ENCODE data around the gene TULP1.
"Not testable (repeated sequence)": the region's sequence is repeated elsewhere in the genome, so short reads cannot be mapped to it uniquely, and the experiment has no call there.

The TULP1 gene

DNA sequence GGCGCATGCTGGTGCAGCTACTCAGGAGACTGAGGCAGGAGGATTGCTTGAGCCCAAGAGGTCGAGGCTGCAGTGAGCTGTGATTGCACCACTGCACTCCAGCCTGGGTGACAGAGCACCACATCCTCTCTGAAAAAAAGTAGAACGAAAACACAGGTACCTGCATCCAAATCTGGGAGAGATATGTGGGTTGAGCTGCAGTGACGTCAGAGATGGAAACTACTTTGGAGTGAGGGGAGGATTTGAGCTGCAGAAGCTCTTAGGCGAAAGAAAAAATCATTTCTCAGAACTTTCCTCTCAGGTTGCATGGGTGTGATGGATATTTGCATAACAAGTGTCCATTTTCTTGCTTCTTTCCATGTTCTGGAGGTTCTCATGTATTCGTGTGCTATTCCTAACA lies 4.0 kb upstream of the TULP1 start:
- Histone ChIP-seq H3K36me3 (ENCODE audit: insufficient read depth, low read length) (no peaks in the 10 kb centered on the region), H3F3A (ENCODE audit: low read depth) (no peaks in the 10 kb centered on the region), H3K4me2 (ENCODE audit: low read depth, low read length, poor library complexity, severe bottlenecking) (no peak overlapping the region), H3K4me3 (ENCODE audit: low read length, poor library complexity, severe bottlenecking) (no peak overlapping the region), H2AFZ (ENCODE audit: low read length) (no peak overlapping the region), H3K9me2 (replicated peaks; ENCODE audit: low read depth, low read length) (no peaks in the 10 kb centered on the region), H3K9ac (ENCODE audit: low read depth, low read length, poor library complexity, severe bottlenecking) (no peak overlapping the region), H3K9me3 (ENCODE audit: insufficient read depth, low read depth, low read length) (no peaks in the 10 kb centered on the region), H3K27me3 (ENCODE audit: insufficient read depth, low read length, poor library complexity, severe bottlenecking) (no peaks in the 10 kb centered on the region), H4K20me1 (ENCODE audit: insufficient read depth, low read length, poor library complexity, severe bottlenecking) (no peaks in the 10 kb centered on the region), H3K4me1 (ENCODE audit: insufficient read depth, low read length, poor library complexity, severe bottlenecking) (no peaks in the 10 kb centered on the region), H3K79me2 (ENCODE audit: insufficient read depth, low read length) (no peaks in the 10 kb centered on the region)
- TF ChIP-seq, protein P1, sequence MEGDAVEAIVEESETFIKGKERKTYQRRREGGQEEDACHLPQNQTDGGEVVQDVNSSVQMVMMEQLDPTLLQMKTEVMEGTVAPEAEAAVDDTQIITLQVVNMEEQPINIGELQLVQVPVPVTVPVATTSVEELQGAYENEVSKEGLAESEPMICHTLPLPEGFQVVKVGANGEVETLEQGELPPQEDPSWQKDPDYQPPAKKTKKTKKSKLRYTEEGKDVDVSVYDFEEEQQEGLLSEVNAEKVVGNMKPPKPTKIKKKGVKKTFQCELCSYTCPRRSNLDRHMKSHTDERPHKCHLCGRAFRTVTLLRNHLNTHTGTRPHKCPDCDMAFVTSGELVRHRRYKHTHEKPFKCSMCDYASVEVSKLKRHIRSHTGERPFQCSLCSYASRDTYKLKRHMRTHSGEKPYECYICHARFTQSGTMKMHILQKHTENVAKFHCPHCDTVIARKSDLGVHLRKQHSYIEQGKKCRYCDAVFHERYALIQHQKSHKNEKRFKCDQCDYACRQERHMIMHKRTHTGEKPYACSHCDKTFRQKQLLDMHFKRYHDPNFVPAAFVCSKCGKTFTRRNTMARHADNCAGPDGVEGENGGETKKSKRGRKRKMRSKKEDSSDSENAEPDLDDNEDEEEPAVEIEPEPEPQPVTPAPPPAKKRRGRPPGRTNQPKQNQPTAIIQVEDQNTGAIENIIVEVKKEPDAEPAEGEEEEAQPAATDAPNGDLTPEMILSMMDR (conservative IDR thresholded peaks at IDR 0.05; ENCODE audit: low read length): no peak
- no peak for TF ChIP-seq EZH2phosphoT487 (IDR thresholded peaks at IDR 0.05; ENCODE audit: borderline replicate concordance)

DNA sequence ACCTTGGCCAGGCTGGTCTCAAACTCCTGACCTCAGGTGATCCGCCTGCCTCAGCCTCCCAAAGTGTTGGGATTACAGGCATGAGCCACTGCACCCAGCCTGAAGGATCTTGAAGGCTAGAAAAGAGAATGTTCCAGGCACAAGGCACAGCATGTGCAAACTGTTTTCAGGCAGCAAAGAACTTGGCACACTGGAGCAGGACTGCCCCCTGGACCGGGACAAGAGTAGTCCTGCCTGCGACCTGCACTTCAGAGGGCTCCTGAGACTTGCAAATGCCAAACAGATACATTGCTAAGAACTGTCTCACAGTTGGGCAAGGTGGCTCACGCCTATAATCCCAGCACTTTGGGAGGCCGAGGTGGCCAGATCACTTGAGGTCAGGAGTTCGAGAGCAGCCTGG lies 3.2 kb upstream of the TULP1 start:
- H3K79me2 ChIP-seq (ENCODE audit: insufficient read depth, low read length); H3K9ac ChIP-seq (ENCODE audit: low read depth, low read length, poor library complexity, severe bottlenecking); H2AFZ ChIP-seq (ENCODE audit: low read length); H3F3A ChIP-seq (ENCODE audit: low read depth); H3K4me3 ChIP-seq (ENCODE audit: low read length, poor library complexity, severe bottlenecking); H3K36me3 ChIP-seq (ENCODE audit: insufficient read depth, low read length); H3K4me2 ChIP-seq (ENCODE audit: low read depth, low read length, poor library complexity, severe bottlenecking); H3K4me1 ChIP-seq (ENCODE audit: insufficient read depth, low read length, poor library complexity, severe bottlenecking); H3K27me3 ChIP-seq (ENCODE audit: insufficient read depth, low read length, poor library complexity, severe bottlenecking); H3K9me3 ChIP-seq (ENCODE audit: insufficient read depth, low read depth, low read length); H3K9me2 ChIP-seq (replicated peaks; ENCODE audit: low read depth, low read length); H4K20me1 ChIP-seq (ENCODE audit: insufficient read depth, low read length, poor library complexity, severe bottlenecking): not testable (repeated sequence)

DNA sequence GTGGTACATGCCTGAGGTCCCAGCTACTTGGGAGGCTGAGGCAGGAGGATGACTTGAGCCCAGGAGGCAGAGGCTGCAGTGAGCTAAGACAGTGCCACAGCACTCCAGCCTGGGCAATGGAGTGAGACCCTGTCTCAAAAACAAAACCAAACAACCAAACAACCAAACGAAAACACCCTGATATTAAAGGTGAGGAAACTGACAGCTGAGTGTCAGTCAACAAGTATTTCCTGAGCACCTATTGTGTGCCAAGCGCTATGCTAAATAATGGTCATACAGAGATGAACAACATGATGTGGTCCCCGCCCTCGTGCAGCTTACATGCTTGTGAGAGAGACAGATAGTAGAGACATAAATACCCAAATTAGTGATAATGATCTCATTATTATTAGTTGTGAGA lies 1.9 kb upstream of the TULP1 start:
- no peaks in the 10 kb centered on the region for H3K4me1 ChIP-seq (ENCODE audit: insufficient read depth, low read length, poor library complexity, severe bottlenecking)
- TF ChIP-seq, protein P1 (conservative IDR thresholded peaks at IDR 0.05; ENCODE audit: low read length): no peak
- TF ChIP-seq EZH2phosphoT487 (IDR thresholded peaks at IDR 0.05; ENCODE audit: borderline replicate concordance): no peak
- no peak overlapping the region for H3K4me2 ChIP-seq (ENCODE audit: low read depth, low read length, poor library complexity, severe bottlenecking)
- no peaks in the 10 kb centered on the region for H3K27me3 ChIP-seq (ENCODE audit: insufficient read depth, low read length, poor library complexity, severe bottlenecking)
- H3K4me3 ChIP-seq (ENCODE audit: low read length, poor library complexity, severe bottlenecking): no peak overlapping the region
- H3K9me3 ChIP-seq (ENCODE audit: insufficient read depth, low read depth, low read length): no peaks in the 10 kb centered on the region
- no peaks in the 10 kb centered on the region for H3K79me2 ChIP-seq (ENCODE audit: insufficient read depth, low read length)
- H2AFZ ChIP-seq (ENCODE audit: low read length): no peak overlapping the region
- H3K36me3 ChIP-seq (ENCODE audit: insufficient read depth, low read length): no peaks in the 10 kb centered on the region
- H3K9me2 ChIP-seq (replicated peaks; ENCODE audit: low read depth, low read length): no peaks in the 10 kb centered on the region
- no peak overlapping the region for H3K9ac ChIP-seq (ENCODE audit: low read depth, low read length, poor library complexity, severe bottlenecking)
- no peaks in the 10 kb centered on the region for H4K20me1 ChIP-seq (ENCODE audit: insufficient read depth, low read length, poor library complexity, severe bottlenecking)
- no peaks in the 10 kb centered on the region for H3F3A ChIP-seq (ENCODE audit: low read depth)

GRCh38 chr6:35512006-35512405 lies 690 bp downstream of the TULP1 start:
- no peaks in the 10 kb centered on the region for H4K20me1 ChIP-seq (ENCODE audit: insufficient read depth, low read length, poor library complexity, severe bottlenecking)
- H3K27me3 ChIP-seq (ENCODE audit: insufficient read depth, low read length, poor library complexity, severe bottlenecking): no peaks in the 10 kb centered on the region
- no peaks in the 10 kb centered on the region for H3F3A ChIP-seq (ENCODE audit: low read depth)
- no peaks in the 10 kb centered on the region for H3K4me1 ChIP-seq (ENCODE audit: insufficient read depth, low read length, poor library complexity, severe bottlenecking)
- no peaks in the 10 kb centered on the region for H3K9me3 ChIP-seq (ENCODE audit: insufficient read depth, low read depth, low read length)
- H3K4me3 ChIP-seq (ENCODE audit: low read length, poor library complexity, severe bottlenecking): no peak overlapping the region
- H3K4me2 ChIP-seq (ENCODE audit: low read depth, low read length, poor library complexity, severe bottlenecking): no peak overlapping the region
- H3K36me3 ChIP-seq (ENCODE audit: insufficient read depth, low read length): no peaks in the 10 kb centered on the region
- no peak overlapping the region for H3K9ac ChIP-seq (ENCODE audit: low read depth, low read length, poor library complexity, severe bottlenecking)
- H2AFZ ChIP-seq (ENCODE audit: low read length): no peak overlapping the region
- no peak for TF ChIP-seq EZH2phosphoT487 (IDR thresholded peaks at IDR 0.05; ENCODE audit: borderline replicate concordance)
- TF ChIP-seq, protein P1 (conservative IDR thresholded peaks at IDR 0.05; ENCODE audit: low read length): no peak
- no peaks in the 10 kb centered on the region for H3K9me2 ChIP-seq (replicated peaks; ENCODE audit: low read depth, low read length)
- H3K79me2 ChIP-seq (ENCODE audit: insufficient read depth, low read length): no peaks in the 10 kb centered on the region

Measured in Loucy (cell line).